Liver (tissue), 9 donors: ENCODE data around the gene TMEM222. TPM values are rescaled to one million over a fixed set of nuclear protein-coding genes. Genes with fewer than 3 reads are reported as not detected.

Experiments used
- DNase-seq: peaks from one replicate; pipeline ENCODE4 v3.0.0-alpha.2; 2017; ENCODE audit warnings: low spot score
- H3K27ac ChIP-seq, 2 donors: one replicate each; pipeline ENCODE4 v1.7.0; 2013; ENCODE audit warnings: inconsistent platforms in 2 of 2, low read length in 2 of 2, control low read depth in 1 of 2, low read depth in 1 of 2, mild to moderate bottlenecking in 1 of 2
- H3K27me3 ChIP-seq, 4 donors: one replicate each; pipeline versions ENCODE4 v1.6.1 to v1.7.0; 2013; ENCODE audit warnings: low read length in 3 of 4, inconsistent platforms in 1 of 4, mild to moderate bottlenecking in 1 of 4, moderate library complexity in 1 of 4; ENCODE audit not compliant: control insufficient read depth in 4 of 4, insufficient read depth in 4 of 4
- H3K36me3 ChIP-seq, 4 donors: one replicate each; pipeline versions ENCODE4 v1.6.1 to v1.7.0; 2013; ENCODE audit warnings: low read length in 3 of 4, mild to moderate bottlenecking in 3 of 4, low read depth in 1 of 4, moderate library complexity in 1 of 4; ENCODE audit not compliant: control insufficient read depth in 4 of 4, insufficient read depth in 3 of 4
- H3K4me1 ChIP-seq, 4 donors: one replicate each; pipeline versions ENCODE4 v1.6.1 to v1.7.0; 2013; ENCODE audit warnings: low read length in 3 of 4, mild to moderate bottlenecking in 3 of 4, moderate library complexity in 1 of 4; ENCODE audit not compliant: control insufficient read depth in 4 of 4, insufficient read depth in 4 of 4
- H3K4me3 ChIP-seq, 3 donors: one replicate each; pipeline versions ENCODE4 v1.6.1 to v1.7.0; 2013; ENCODE audit warnings: low read length in 3 of 3, control low read depth in 1 of 3, low read depth in 1 of 3, mild to moderate bottlenecking in 1 of 3
- H3K9ac ChIP-seq, 2 donors: one replicate each; pipeline ENCODE4 v1.7.0; 2013; ENCODE audit warnings: low read length in 2 of 2, mild to moderate bottlenecking in 2 of 2, moderate library complexity in 2 of 2, control low read depth in 1 of 2, low read depth in 1 of 2
- H3K9me3 ChIP-seq, 4 donors: one replicate each; pipeline versions ENCODE4 v1.6.1 to v1.7.0; 2013; ENCODE audit warnings: low read length in 3 of 4; ENCODE audit not compliant: control insufficient read depth in 4 of 4
- EGR1 ChIP-seq, 2 donors: IDR thresholded peaks; 2 replicates each; pipeline ENCODE4 v1.6.1; 2016 to 2018; ENCODE audit warnings: antibody characterized with exemption in 2 of 2, low read depth in 2 of 2
- FOXA1 ChIP-seq: IDR thresholded peaks from 2 replicates; pipeline ENCODE4 v1.6.1; 2016; ENCODE audit warnings: antibody characterized with exemption
- FOXA2 ChIP-seq: IDR thresholded peaks from 2 replicates; pipeline ENCODE4 v1.6.1; 2016; ENCODE audit warnings: antibody characterized with exemption
- GABPA ChIP-seq, 2 donors: IDR thresholded peaks in 1 of 2; conservative IDR thresholded peaks in 1 of 2; 2 replicates each; pipeline ENCODE4 v1.6.1; 2016; ENCODE audit warnings: antibody characterized with exemption in 2 of 2, mild to moderate bottlenecking in 1 of 2, moderate library complexity in 1 of 2
- HNF4A ChIP-seq, 2 donors: conservative IDR thresholded peaks; 2 replicates each; pipeline ENCODE4 v1.6.1; 2016; ENCODE audit warnings: antibody characterized with exemption in 2 of 2, mild to moderate bottlenecking in 2 of 2
- HNF4G ChIP-seq: IDR thresholded peaks from 2 replicates; pipeline ENCODE4 v1.6.1; 2016; ENCODE audit warnings: antibody characterized with exemption
- JUND ChIP-seq, 2 donors: IDR thresholded peaks; 2 replicates each; pipeline ENCODE4 v1.6.1; 2016; ENCODE audit warnings: antibody characterized with exemption in 2 of 2
- MAX ChIP-seq: IDR thresholded peaks from 2 replicates; pipeline ENCODE4 v1.6.1; 2016; ENCODE audit warnings: antibody characterized with exemption
- NR2F2 ChIP-seq: IDR thresholded peaks from 2 replicates; pipeline ENCODE4 v1.6.1; 2016; ENCODE audit warnings: antibody characterized with exemption
- RAD21 ChIP-seq, 2 donors: IDR thresholded peaks; 2 replicates each; pipeline ENCODE4 v1.6.1; 2016; ENCODE audit warnings: antibody characterized with exemption in 2 of 2, mild to moderate bottlenecking in 2 of 2
- RXRA ChIP-seq, 2 donors: IDR thresholded peaks; 2 replicates each; pipeline ENCODE4 v1.6.1; 2017 to 2018; ENCODE audit warnings: antibody characterized with exemption in 2 of 2, mild to moderate bottlenecking in 1 of 2
- TAF1 ChIP-seq: conservative IDR thresholded peaks from 2 replicates; pipeline ENCODE4 v1.6.1; 2016; ENCODE audit warnings: antibody characterized with exemption, mild to moderate bottlenecking
- YY1 ChIP-seq: IDR thresholded peaks from 2 replicates; pipeline ENCODE4 v1.6.1; 2016; ENCODE audit warnings: antibody characterized with exemption, mild to moderate bottlenecking
- ZBTB33 ChIP-seq: IDR thresholded peaks from 2 replicates; pipeline ENCODE4 v1.6.1; 2016; ENCODE audit warnings: antibody characterized with exemption
- WGBS: extraction: QIAGEN DNeasy Blood & Tissue Kit; methylation state at CpG from one replicate; pipeline ENCODE4 v1.1.7; 2013; 5-methylcytosine and 5-hydroxymethylcytosine counted together
- polyA plus RNA-seq, 2 donors: library from polyadenylated mRNA; stranded (reverse) in 1 of 2; unstranded in 1 of 2; fragments of 200-250 nt in 1 of 2; fragments of >200 nt in 1 of 2; fragmentation: Nextera tagmentation in 1 of 2; extraction: Ambion mirVana in 1 of 2; gene quantifications; one replicate each; pipeline versions ENCODE4 v1.2.1 to v1.2.3, GENCODE V29; 2013 to 2015
- total RNA-seq, 2 donors: library from RNA; depleted of rRNA; stranded (reverse); fragments of >200 nt; gene quantifications; one replicate each; pipeline ENCODE4 v1.2.3, GENCODE V29; 2014
- TF ChIP-seq, protein P1 (sequence below): IDR thresholded peaks from 2 replicates; pipeline ENCODE4 v1.6.1; 2016; ENCODE audit warnings: antibody characterized with exemption, mild to moderate bottlenecking
- TF ChIP-seq, protein P2 (sequence below): fragments of 150-350 bp; IDR thresholded peaks from 2 replicates; pipeline ENCODE4 v1.5.1; 2017; ENCODE audit warnings: improper control_type of control experiment, low read depth, low read length; ENCODE audit not compliant: missing input control
- TF ChIP-seq, protein P3 (sequence below): IDR thresholded peaks from 2 replicates; pipeline ENCODE4 v1.6.1; 2016; ENCODE audit warnings: antibody characterized with exemption
- donor health status: healthy.
- donor health status: healthy.
- donor health status: healthy.
- donor health status: healthy.
- donor health status: healthy.

The TMEM222 gene
- total and polyA plus RNA-seq, 4 donors: 14.7 to 32.9 (median 21.8) TPM

DNA sequence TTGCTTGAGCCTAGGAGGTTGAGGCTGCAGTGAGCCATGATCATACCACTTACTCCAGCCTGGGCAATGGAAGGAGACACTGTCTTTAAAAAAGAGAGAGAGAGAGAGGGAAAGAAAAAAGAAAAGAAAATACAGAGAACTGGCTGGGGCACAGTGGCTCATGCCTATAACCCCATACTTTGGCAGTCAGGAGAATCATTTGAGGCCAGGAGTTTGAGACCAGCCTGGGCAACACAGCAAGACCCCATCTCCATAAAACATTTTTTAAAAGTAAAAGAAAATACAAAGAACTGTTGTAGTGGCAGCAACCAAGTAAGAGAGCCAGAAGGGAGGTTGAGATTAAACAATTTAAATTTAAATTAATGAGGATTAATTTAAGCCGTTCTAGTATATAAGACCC, 47.8 kb upstream of the TMEM222 start:
- no peak overlapping the region for H3K4me3 ChIP-seq
- no peaks in the 10 kb centered on the region for H3K9me3 ChIP-seq
- no peak overlapping the region for H3K9ac ChIP-seq
- H3K27me3 ChIP-seq: no peaks in the 10 kb centered on the region
- WGBS: 96% methylated on average over 1 of the region's 1 CpG
- DNase-seq: no peak
- H3K4me1 ChIP-seq: no peaks in the 10 kb centered on the region
- H3K27ac ChIP-seq: no peak overlapping the region
- H3K36me3 ChIP-seq: peaks cover 0 to 3% (median 2%) of the 10 kb centered on the region in 4 donors
- TF ChIP-seq MAX: no peak
- TF ChIP-seq JUND (IDR thresholded peaks at IDR 0.05): no peak
- no peak for TF ChIP-seq ZBTB33
- TF ChIP-seq, protein P1, sequence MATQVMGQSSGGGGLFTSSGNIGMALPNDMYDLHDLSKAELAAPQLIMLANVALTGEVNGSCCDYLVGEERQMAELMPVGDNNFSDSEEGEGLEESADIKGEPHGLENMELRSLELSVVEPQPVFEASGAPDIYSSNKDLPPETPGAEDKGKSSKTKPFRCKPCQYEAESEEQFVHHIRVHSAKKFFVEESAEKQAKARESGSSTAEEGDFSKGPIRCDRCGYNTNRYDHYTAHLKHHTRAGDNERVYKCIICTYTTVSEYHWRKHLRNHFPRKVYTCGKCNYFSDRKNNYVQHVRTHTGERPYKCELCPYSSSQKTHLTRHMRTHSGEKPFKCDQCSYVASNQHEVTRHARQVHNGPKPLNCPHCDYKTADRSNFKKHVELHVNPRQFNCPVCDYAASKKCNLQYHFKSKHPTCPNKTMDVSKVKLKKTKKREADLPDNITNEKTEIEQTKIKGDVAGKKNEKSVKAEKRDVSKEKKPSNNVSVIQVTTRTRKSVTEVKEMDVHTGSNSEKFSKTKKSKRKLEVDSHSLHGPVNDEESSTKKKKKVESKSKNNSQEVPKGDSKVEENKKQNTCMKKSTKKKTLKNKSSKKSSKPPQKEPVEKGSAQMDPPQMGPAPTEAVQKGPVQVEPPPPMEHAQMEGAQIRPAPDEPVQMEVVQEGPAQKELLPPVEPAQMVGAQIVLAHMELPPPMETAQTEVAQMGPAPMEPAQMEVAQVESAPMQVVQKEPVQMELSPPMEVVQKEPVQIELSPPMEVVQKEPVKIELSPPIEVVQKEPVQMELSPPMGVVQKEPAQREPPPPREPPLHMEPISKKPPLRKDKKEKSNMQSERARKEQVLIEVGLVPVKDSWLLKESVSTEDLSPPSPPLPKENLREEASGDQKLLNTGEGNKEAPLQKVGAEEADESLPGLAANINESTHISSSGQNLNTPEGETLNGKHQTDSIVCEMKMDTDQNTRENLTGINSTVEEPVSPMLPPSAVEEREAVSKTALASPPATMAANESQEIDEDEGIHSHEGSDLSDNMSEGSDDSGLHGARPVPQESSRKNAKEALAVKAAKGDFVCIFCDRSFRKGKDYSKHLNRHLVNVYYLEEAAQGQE: no peak
- no peak for TF ChIP-seq RAD21 (IDR thresholded peaks at IDR 0.05)
- TF ChIP-seq, protein P2, sequence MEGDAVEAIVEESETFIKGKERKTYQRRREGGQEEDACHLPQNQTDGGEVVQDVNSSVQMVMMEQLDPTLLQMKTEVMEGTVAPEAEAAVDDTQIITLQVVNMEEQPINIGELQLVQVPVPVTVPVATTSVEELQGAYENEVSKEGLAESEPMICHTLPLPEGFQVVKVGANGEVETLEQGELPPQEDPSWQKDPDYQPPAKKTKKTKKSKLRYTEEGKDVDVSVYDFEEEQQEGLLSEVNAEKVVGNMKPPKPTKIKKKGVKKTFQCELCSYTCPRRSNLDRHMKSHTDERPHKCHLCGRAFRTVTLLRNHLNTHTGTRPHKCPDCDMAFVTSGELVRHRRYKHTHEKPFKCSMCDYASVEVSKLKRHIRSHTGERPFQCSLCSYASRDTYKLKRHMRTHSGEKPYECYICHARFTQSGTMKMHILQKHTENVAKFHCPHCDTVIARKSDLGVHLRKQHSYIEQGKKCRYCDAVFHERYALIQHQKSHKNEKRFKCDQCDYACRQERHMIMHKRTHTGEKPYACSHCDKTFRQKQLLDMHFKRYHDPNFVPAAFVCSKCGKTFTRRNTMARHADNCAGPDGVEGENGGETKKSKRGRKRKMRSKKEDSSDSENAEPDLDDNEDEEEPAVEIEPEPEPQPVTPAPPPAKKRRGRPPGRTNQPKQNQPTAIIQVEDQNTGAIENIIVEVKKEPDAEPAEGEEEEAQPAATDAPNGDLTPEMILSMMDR: no peak
- TF ChIP-seq HNF4G: no peak
- TF ChIP-seq FOXA2: no peak
- no peak for TF ChIP-seq EGR1 (IDR thresholded peaks at IDR 0.05; ENCODE audit: low read depth in 2 of 2)
- TF ChIP-seq GABPA (IDR thresholded peaks at IDR 0.05 in 1 of 2, conservative IDR thresholded peaks at IDR 0.05 in 1 of 2): no peak
- no peak for TF ChIP-seq RXRA (IDR thresholded peaks at IDR 0.05)
- TF ChIP-seq FOXA1: no peak

DNA sequence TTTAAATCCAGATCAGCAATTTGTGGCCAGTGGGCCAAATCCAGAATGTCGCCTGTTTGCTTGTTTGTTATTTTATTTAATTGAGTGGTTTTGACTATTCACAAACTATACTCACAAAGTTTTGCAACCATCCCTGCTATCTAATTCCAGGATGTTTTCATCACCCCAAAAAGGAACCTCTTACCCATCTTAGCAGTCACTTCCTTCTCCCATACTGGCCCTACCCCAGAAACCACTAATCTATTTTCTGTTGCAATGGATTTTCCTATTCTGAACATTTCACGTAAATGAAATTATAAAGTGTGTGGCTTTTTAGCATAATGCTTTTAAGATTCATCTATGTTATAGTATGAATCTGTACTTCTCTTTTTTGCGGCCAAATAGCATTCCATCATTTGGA, 46.3 kb upstream of the TMEM222 start:
- Histone ChIP-seq H3K9ac (no peak overlapping the region), H3K27me3 (no peaks in the 10 kb centered on the region), H3K4me1 (no peaks in the 10 kb centered on the region), H3K4me3 (no peak overlapping the region), H3K9me3 (no peaks in the 10 kb centered on the region), H3K36me3 (peaks cover 0 to 4% (median 2%) of the 10 kb centered on the region in 4 donors), H3K27ac (no peak overlapping the region)
- DNase-seq: no peak
- WGBS: 64% methylated on average over 3 of the region's 3 CpGs
- TF ChIP-seq FOXA1 (no peak), NR2F2 (no peak), YY1 (no peak), ZBTB33 (no peak), TAF1 (no peak), MAX (no peak), RAD21 (IDR thresholded peaks at IDR 0.05) (no peak), HNF4A (conservative IDR thresholded peaks at IDR 0.05) (no peak), HNF4G (no peak), GABPA (IDR thresholded peaks at IDR 0.05 in 1 of 2, conservative IDR thresholded peaks at IDR 0.05 in 1 of 2) (no peak), RXRA (IDR thresholded peaks at IDR 0.05) (no peak), JUND (IDR thresholded peaks at IDR 0.05) (no peak)
- TF ChIP-seq, protein P1: no peak
- TF ChIP-seq, protein P3, sequence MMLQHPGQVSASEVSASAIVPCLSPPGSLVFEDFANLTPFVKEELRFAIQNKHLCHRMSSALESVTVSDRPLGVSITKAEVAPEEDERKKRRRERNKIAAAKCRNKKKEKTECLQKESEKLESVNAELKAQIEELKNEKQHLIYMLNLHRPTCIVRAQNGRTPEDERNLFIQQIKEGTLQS: no peak
